Ectodermal cell (in vitro differentiated cells): Measurements from ENCODE around the gene C8A.

Experiments
- H3K27ac ChIP-seq: 2 replicates; pipeline ENCODE4 v1.7.0; 2013; ENCODE audit warnings: mild to moderate bottlenecking, low read depth, low read length; ENCODE audit not compliant: insufficient read depth, poor library complexity, severe bottlenecking
- H3K27me3 ChIP-seq: 2 replicates; pipeline ENCODE4 v1.7.0; 2013; ENCODE audit warnings: mild to moderate bottlenecking, low read length; ENCODE audit not compliant: insufficient read depth, control insufficient read depth, poor library complexity, severe bottlenecking
- H3K36me3 ChIP-seq: one replicate; pipeline ENCODE4 v1.7.0; 2013; ENCODE audit warnings: low read length; ENCODE audit not compliant: control insufficient read depth, insufficient read depth
- H3K4me1 ChIP-seq: one replicate; pipeline ENCODE4 v1.7.0; 2013; ENCODE audit warnings: low read length; ENCODE audit not compliant: control insufficient read depth, insufficient read depth
- H3K4me3 ChIP-seq: 2 replicates; pipeline ENCODE4 v1.7.0; 2013; ENCODE audit warnings: low read depth, low read length, control low read depth; ENCODE audit not compliant: insufficient read depth
- H3K9me3 ChIP-seq: 2 replicates; pipeline ENCODE4 v1.7.0; 2013; ENCODE audit warnings: mild to moderate bottlenecking, low read length, moderate library complexity; ENCODE audit not compliant: control insufficient read depth
- WGBS, 2 experiments: methylation state at CpG; one replicate each; pipeline ENCODE4 v1.1.7; 2013; ENCODE audit warnings: missing lambda C conversion rate in 2 of 2; 5-methylcytosine and 5-hydroxymethylcytosine counted together

The C8A gene

GRCh38 chr1:56933161-56933560 is 78.6 kb downstream of the C8A start:
- 89 to 90% methylated on average over 2 of the region's 2 CpGs for WGBS, 2 experiments
- Histone ChIP-seq H3K4me1 (peaks cover 6% of the 10 kb centered on the region), H3K36me3 (no peaks in the 10 kb centered on the region), H3K27me3 (no peaks in the 10 kb centered on the region), H3K4me3 (no peak overlapping the region), H3K27ac (no peak overlapping the region), H3K9me3 (no peaks in the 10 kb centered on the region)

GRCh38 chr1:56933606-56934005 is 79.0 kb downstream of the C8A start:
- Histone ChIP-seq H3K27ac (no peak overlapping the region), H3K4me1 (peaks cover 6% of the 10 kb centered on the region), H3K9me3 (no peaks in the 10 kb centered on the region), H3K4me3 (no peak overlapping the region), H3K36me3 (no peaks in the 10 kb centered on the region), H3K27me3 (no peaks in the 10 kb centered on the region)
- WGBS, 2 experiments = 85 to 94% methylated on average over 2 of the region's 2 CpGs

- Histone ChIP-seq H3K9me3 (no peaks in the 10 kb centered on the region), H3K4me1 (peaks cover 6% of the 10 kb centered on the region), H3K27ac (no peak overlapping the region), H3K27me3 (no peaks in the 10 kb centered on the region), H3K4me3 (no peak overlapping the region), H3K36me3 (no peaks in the 10 kb centered on the region)
- WGBS, 2 experiments = 4 to 7% methylated on average over 1 of the region's 1 CpG
Observed at GRCh38 chr1:56934430-56935060, 79.9 kb downstream of the C8A start.

GRCh38 chr1:56938646-56939045 is 84.0 kb downstream of the C8A start:
- WGBS, 2 experiments = 89 to 97% methylated on average over 2 of the region's 2 CpGs
- Histone ChIP-seq H3K9me3 (no peaks in the 10 kb centered on the region), H3K36me3 (no peaks in the 10 kb centered on the region), H3K27ac (no peak overlapping the region), H3K4me3 (no peak overlapping the region), H3K4me1 (peaks cover 6% of the 10 kb centered on the region), H3K27me3 (no peaks in the 10 kb centered on the region)

- H3K4me1 ChIP-seq = peaks cover 6% of the 10 kb centered on the region
- no peak overlapping the region for H3K27ac ChIP-seq
- no peaks in the 10 kb centered on the region for H3K36me3 ChIP-seq
- H3K4me3 ChIP-seq = no peak overlapping the region
- H3K27me3 ChIP-seq = no peaks in the 10 kb centered on the region
- no peaks in the 10 kb centered on the region for H3K9me3 ChIP-seq
- 57 to 70% methylated on average over 2 of the region's 2 CpGs for WGBS, 2 experiments
Observed at GRCh38 chr1:56939209-56939608, 84.6 kb downstream of the C8A start.

- H3K27ac ChIP-seq = no peak overlapping the region
- WGBS, 2 experiments = no CpG with 5 or more reads among the region's 1 CpG
- no peaks in the 10 kb centered on the region for H3K9me3 ChIP-seq
- no peaks in the 10 kb centered on the region for H3K36me3 ChIP-seq
- no peaks in the 10 kb centered on the region for H3K4me1 ChIP-seq
- H3K4me3 ChIP-seq = no peak overlapping the region
- no peaks in the 10 kb centered on the region for H3K27me3 ChIP-seq
Observed at GRCh38 chr1:56940039-56940438, 85.4 kb downstream of the C8A start.

GRCh38 chr1:56948403-56949023 is 93.9 kb downstream of the C8A start:
- no peak overlapping the region for H3K27ac ChIP-seq
- WGBS, 2 experiments = 94 to 97% methylated on average over 1 of the region's 1 CpG
- H3K4me3 ChIP-seq = no peak overlapping the region
- no peaks in the 10 kb centered on the region for H3K36me3 ChIP-seq
- no peaks in the 10 kb centered on the region for H3K9me3 ChIP-seq
- no peaks in the 10 kb centered on the region for H3K27me3 ChIP-seq
- no peaks in the 10 kb centered on the region for H3K4me1 ChIP-seq

- Histone ChIP-seq H3K9me3 (no peaks in the 10 kb centered on the region), H3K27me3 (no peaks in the 10 kb centered on the region), H3K4me3 (no peak overlapping the region), H3K27ac (no peak overlapping the region), H3K36me3 (no peaks in the 10 kb centered on the region), H3K4me1 (no peaks in the 10 kb centered on the region)
- WGBS, 2 experiments = 93 to 95% methylated on average over 8 of the region's 8 CpGs
Observed at GRCh38 chr1:56952501-56952900, 97.9 kb downstream of the C8A start.

- no peak overlapping the region for H3K27ac ChIP-seq
- no peaks in the 10 kb centered on the region for H3K27me3 ChIP-seq
- no peaks in the 10 kb centered on the region for H3K4me1 ChIP-seq
- WGBS, 2 experiments = 71% methylated on average over 5 of the region's 5 CpGs
- no peaks in the 10 kb centered on the region for H3K36me3 ChIP-seq
- no peak overlapping the region for H3K4me3 ChIP-seq
- H3K9me3 ChIP-seq = no peaks in the 10 kb centered on the region
Observed at GRCh38 chr1:56953386-56953785, 98.8 kb downstream of the C8A start.

GRCh38 chr1:56954664-56955063 is 100.1 kb downstream of the C8A start:
- no peak overlapping the region for H3K4me3 ChIP-seq
- no peaks in the 10 kb centered on the region for H3K9me3 ChIP-seq
- no peak overlapping the region for H3K27ac ChIP-seq
- no peaks in the 10 kb centered on the region for H3K4me1 ChIP-seq
- WGBS, 2 experiments = 92 to 97% methylated on average over 1 of the region's 1 CpG
- no peaks in the 10 kb centered on the region for H3K27me3 ChIP-seq
- H3K36me3 ChIP-seq = no peaks in the 10 kb centered on the region
